Amniotic epithelial cell (primary cell): ENCODE measurements around the gene USF1.
A peak's percentile ranks its signal among the peaks of the same experiment; 100 is the strongest.

ENCODE experiments used
- DNase-seq: peaks from one replicate; pipeline ENCODE4 v3.0.0-alpha.2; 2010; ENCODE audit warnings: low read depth

USF1 gene

DNA sequence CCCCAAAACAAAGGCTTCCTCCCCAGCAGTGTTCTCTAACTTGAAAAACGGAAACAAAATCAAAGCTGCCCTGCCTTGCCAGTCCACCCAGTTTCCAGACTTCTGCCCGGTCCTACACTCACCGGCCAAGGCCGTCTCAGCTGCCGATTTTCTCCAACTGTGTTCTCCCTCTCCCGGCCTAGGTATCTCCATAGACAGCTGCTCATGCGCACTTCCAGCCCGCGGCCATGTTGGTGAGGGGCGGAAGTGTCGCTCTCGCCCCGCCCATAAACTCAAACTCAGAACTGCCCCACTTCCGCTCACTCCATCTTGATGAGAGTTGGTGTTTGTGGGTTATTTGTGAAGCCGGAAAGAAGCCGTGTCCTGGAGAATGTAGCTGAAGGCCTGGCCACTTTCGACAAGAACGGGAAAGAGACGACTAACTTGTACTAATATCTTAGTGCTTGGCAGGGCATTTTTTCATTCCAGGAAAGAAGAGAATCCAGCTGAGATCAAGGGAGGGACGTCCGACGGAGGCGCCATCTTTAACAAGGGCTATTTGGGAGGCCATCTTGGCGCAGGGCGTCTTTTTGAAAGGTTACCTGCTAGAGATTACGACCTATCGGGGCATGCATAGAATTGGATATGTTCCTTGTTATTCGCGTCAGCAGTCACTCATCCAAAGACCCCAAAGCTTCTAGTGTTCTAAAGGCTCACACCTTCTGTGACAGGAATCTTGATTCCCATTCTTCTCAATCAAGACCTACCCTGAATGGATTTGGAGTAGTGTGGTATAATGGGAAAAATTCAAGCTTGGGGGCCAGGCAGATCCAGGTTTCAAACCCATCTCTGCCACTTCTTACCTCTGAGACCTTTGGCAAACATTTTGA lies at the start of gene USF1:
USF1 (minus strand) TSS at position 242 of the 869 bp plus-strand sequence. CDS start 2,702 bp downstream, outside the sequence.
- peak; percentile 93 for DNase-seq

DNA sequence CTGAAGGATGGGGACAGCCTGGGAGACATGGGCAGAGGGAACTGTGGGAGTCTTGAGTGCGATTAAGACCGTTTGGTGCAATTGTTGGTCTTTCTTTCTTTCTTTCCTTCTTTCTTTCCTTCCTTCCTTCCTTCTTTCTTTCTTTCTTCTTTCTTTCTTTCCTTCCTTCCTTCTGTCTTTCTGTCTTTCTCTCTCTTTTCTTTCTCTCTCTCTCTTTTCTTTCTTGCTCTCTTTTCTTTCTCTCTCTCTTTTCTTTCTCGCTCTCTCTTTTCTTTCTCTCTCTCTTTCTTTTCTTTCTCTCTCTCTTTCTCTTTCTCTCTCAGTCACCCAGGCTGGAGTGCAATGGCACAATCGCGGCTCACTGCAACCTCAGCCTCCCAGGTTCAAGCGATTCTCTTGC lies 49.5 kb upstream of the USF1 start:
- no peak for DNase-seq

- no peak for DNase-seq
These were observed 48.7 kb upstream of the USF1 start for GRCh38 chr1:161094481-161094880.

DNA sequence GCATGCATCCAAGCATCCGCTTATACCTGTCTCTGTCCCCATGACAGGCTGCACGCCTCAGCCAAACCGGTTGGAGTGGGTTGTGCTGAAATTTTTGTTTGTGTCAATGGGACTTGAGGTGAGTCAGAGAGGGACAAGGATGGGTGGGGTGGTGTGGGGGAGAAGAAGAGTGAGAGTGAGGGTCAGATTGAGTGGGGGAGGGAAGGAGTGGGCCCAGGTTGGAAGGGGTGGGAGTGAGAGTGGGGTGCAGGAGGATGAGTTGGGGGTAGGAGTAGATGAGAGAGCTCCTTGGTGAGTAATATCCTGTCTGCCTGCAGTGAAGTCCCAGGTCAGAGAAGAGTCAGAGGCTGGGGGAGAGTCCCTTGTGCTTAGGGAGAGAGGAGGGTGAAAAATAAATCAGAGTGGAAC lies 46.8 kb upstream of the USF1 start:
- DNase-seq = peak; percentile 63

GRCh38 chr1:161091796-161092507 lies 46.2 kb upstream of the USF1 start:
- peak; percentile 64 for DNase-seq

- no peak for DNase-seq
These were observed 45.3 kb upstream of the USF1 start for GRCh38 chr1:161091093-161091492.

DNA sequence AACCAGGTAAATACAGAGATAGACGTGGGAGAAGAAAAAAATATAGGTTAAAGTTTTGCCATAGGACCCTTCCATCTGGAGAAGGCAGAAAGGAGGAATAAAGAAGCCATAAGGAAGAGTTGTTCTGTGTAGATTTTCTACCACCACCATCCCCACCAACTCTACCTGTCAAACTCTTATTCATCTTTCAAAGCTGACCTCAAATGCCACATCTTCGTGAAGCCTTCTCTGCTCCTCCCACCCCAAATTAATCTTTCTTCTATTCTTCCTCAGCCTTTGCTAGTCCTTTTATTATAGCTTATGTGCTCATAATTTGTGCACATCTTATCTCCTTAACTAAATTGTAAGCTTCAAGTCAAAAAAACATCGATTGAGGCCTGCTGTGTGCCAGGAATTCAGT lies 44.8 kb upstream of the USF1 start:
- DNase-seq = no peak

DNA sequence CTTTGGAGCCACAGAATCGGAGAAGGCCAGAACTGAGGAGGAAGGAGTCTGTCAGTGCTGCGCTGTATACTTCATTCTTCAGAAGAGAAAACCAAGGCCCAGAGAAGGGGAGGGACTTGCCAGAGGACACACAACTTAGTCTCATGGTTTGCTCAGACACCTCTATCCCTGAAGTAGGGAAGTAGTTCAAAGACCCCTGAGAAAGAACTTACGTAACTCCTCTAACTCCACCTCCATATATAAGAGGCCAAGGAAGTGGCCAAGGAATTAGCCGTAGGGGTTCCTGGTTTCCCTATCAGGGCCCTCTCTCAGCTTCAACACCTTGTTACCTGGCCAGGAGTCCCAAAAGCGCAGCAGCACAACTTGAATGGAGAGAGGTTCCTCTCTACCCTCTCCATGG lies 44.2 kb upstream of the USF1 start:
- DNase-seq = no peak

DNA sequence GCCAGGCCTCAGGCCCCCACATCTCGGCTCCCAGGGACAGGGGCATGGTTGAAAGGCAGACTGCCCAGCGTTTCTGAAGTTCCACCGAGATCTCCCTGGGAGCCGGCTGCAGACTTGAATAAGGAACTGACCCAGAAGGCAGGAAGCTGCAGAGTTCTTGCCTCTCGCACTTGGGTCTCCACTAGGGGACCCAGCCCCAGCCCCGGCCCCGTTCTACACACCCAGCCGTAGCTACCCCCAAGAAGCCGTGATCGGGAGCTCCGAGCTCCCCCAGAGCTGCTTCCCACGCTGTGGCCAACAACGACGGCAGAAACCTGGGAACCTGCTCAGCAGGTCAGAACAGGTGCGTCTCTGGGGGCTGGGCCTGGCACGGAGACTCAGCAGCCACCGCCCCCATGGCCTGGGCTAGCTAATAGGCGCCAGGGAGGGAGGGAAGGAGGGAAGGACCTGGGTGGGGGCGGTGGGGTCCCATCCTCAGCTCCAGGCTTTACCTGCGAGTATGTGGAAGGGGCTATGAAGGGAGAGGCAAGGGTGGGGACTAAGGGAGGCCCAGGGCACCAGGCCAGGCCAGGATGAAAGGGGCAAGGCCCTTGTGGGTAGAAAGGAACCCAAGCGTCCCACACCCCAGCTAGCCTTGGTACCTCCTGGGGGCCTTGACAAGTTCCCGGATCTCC lies 43.6 kb upstream of the USF1 start, which contains the start of gene NECTIN4:
NECTIN4 (minus strand) TSS at position 308 of the 674 bp plus-strand sequence; CDS start at position 46, 262 bp downstream.
- no peak for DNase-seq

- peak; percentile 62 for DNase-seq
These were observed 42.9 kb upstream of the USF1 start for GRCh38 chr1:161088587-161089110.

DNA sequence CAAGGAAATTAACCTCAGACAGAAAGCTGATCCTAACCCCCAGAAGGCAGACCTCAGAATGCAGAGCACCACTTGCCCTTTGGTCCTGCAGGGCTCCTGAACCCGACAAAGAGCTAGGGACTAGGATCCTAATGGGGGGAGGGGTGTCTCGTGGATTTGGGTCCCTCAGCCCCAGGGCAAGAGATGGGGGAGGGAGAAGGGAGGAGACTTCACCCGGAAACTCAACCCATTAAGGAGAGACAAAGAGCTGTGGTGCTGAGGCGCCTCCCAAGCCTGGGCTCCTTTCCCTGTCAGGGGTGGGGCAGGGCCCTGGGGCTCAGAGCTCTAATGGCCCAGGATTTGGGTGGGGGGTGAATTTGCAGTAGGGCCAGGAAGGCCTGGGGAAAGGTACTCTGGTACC lies 40.7 kb upstream of the USF1 start:
- DNase-seq = no peak

- peak; percentile 58 for DNase-seq
These were observed 39.4 kb upstream of the USF1 start for GRCh38 chr1:161085165-161085564.

GRCh38 chr1:161084597-161084988 lies 38.8 kb upstream of the USF1 start:
- peak; percentile 17 for DNase-seq

- DNase-seq = peak; percentile 66
These were observed 38.2 kb upstream of the USF1 start for GRCh38 chr1:161083748-161084596.

DNA sequence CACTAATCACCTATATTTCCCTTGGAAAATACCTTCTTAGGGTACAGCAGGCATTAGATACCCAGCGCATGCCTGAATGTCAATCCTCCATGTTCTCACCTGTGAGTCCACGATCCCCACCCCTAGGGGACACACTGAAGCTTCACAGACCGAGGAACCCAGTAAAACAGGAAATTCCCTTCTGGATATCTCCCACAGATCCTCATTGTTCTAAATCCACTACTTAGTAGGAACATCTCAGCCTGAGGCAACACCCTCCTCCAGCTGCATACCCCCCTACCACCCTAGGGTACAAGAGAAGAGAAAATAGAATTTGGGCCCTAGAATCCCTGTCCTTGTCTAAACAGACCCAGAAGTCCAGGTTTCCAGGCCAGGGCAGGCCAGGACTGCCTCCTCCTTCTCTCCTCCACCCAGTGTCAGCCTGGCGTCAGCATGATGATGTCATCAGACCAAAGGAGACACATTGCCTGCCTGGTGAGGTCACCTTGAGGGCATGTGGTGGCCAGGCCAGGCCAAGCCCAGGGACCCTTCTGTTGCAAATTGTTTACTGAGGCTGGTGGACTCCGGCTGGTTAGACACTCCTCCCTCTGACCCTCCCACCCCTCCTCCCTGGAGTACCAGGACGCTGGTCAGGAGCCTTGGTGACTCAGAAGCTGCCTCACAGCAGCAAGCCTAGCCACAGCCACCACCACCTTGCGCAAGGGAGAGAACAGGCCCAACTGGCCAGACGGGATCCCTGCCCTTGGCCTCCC lies 37.4 kb upstream of the USF1 start:
- peak; percentile 99 for DNase-seq

GRCh38 chr1:161082483-161082882 lies 36.7 kb upstream of the USF1 start:
- no peak for DNase-seq

DNA sequence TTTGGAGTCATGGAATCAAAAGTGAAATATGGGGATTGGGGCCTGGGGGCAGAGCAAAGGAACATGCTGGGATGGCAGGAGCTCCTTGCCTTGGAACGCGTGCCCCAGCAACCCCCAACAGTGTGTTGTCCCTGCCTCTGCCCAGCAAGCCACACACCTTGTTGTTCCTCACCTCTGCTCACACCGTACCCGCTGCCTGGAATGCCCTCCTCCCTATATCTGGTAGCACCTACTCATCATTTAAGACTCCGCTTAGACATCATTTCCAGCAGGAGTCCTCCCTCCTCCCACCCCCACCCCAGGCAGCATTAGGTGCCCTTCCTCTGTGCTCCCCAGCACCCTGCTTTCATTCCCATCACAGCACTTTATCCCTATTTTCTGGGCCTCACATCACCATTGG lies 35.7 kb upstream of the USF1 start:
- no peak for DNase-seq

DNA sequence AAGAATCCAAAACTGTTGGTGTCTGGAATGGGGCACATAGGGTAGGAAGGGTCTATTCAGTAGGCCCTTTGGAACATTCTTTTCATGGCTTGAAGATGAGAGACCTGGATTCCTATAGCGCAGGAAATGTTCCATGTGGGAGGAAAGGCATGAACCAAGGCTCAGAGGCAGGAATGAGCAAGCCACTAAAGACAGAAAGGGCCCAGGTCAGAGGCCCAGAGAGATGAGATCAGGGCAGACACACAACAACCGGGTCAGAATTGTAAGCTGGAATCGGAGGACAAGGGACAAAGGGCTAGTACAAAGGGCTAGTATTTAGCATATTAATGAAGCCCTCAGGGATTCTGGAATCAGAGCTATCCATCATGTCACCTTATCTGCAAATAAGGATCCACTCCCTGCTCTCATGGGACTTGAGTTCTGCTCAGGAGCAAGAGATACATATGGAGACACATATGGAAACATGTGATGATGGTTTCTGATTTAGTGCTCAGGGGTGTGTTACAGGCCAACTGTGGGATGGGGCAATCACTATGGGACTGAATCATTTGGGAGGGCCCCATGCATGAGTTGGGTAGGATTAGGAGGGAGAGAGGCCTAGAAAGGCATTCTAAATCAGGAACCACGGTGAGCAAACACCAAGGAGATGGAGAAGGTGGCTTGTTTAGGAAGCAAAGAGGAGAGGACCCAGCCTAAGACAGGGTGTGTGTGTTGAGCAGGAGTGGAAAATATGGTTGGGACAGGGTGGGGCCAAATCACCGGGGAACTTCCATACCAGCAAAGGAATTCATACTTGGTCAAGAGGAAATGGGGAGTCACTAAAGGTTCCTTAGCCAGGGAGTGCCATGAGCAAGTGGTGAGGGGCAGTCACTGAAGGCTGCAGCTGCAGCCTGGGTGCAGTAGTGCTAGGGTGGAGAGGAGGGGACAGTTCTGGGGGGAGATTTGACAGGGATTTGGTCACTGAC lies 34.9 kb upstream of the USF1 start:
- DNase-seq = peak; percentile 67

- no peak for DNase-seq
These were observed 33.8 kb upstream of the USF1 start for GRCh38 chr1:161079436-161080110.
